Hepatocyte (in vitro differentiated cells): ENCODE data around the gene GOLM1. TPM values are rescaled to one million over a fixed set of nuclear protein-coding genes. Genes with fewer than 3 reads are reported as not detected.

Experiments
- DNase-seq: peaks from one replicate; pipeline ENCODE4 v3.0.0-alpha.2; 2016; ENCODE audit warnings: low spot score
- H2AFZ ChIP-seq: fragments of 200-600 bp; sonication (generic); 2 replicates; pipeline ENCODE4 v1.6.0; 2016; ENCODE audit warnings: antibody characterized with exemption, mild to moderate bottlenecking
- H3K27ac ChIP-seq: fragments of 200-600 bp; sonication (generic); 2 replicates; pipeline ENCODE4 v1.5.1; 2016; ENCODE audit warnings: mild to moderate bottlenecking
- H3K27me3 ChIP-seq: fragments of 200-600 bp; sonication (generic); 2 replicates; pipeline ENCODE4 v1.6.1; 2016
- H3K36me3 ChIP-seq: fragments of 200-600 bp; sonication (generic); replicated peaks from 2 replicates; pipeline ENCODE4 v1.5.1; 2016; ENCODE audit warnings: low read depth; ENCODE audit not compliant: insufficient read depth
- H3K4me1 ChIP-seq: fragments of 200-600 bp; sonication (generic); 2 replicates; pipeline ENCODE4 v1.5.1; 2016; ENCODE audit warnings: mild to moderate bottlenecking, moderate library complexity; ENCODE audit not compliant: insufficient read depth
- H3K4me2 ChIP-seq: fragments of 200-600 bp; sonication (generic); 2 replicates; pipeline ENCODE4 v1.6.0; 2016
- H3K4me3 ChIP-seq: fragments of 200-600 bp; sonication (generic); 2 replicates; pipeline ENCODE4 v1.5.1; 2016; ENCODE audit warnings: mild to moderate bottlenecking
- H3K79me2 ChIP-seq: fragments of 200-600 bp; sonication (generic); 2 replicates; pipeline ENCODE4 v1.6.0; 2017; ENCODE audit warnings: mild to moderate bottlenecking
- H3K9me2 ChIP-seq: fragments of 200-600 bp; sonication (generic); replicated peaks from 2 replicates; pipeline ENCODE4 v1.6.0; 2017; ENCODE audit warnings: mild to moderate bottlenecking; ENCODE audit not compliant: insufficient read depth
- H3K9me3 ChIP-seq: fragments of 200-600 bp; sonication (generic); 2 replicates; pipeline ENCODE4 v1.5.1; 2016; ENCODE audit warnings: low read depth, mild to moderate bottlenecking
- H4K20me1 ChIP-seq: fragments of 200-600 bp; sonication (generic); 2 replicates; pipeline ENCODE4 v1.6.0; 2016; ENCODE audit warnings: mild to moderate bottlenecking; ENCODE audit not compliant: insufficient read depth, poor library complexity, severe bottlenecking
- CTCF ChIP-seq: fragments of 200-600 bp; sonication (generic); IDR thresholded peaks from 2 replicates; pipeline ENCODE4 v1.5.1; 2016; ENCODE audit warnings: antibody characterized with exemption, mild to moderate bottlenecking; ENCODE audit not compliant: poor library complexity
- EZH2 ChIP-seq: fragments of 200-600 bp; sonication (generic); IDR thresholded peaks from 2 replicates; pipeline ENCODE4 v1.6.1; 2016; ENCODE audit warnings: antibody characterized with exemption, mild to moderate bottlenecking, borderline replicate concordance
- EZH2phosphoT487 ChIP-seq: fragments of 200-600 bp; sonication (generic); IDR thresholded peaks from one replicate; pipeline ENCODE4 v1.6.1; 2018; ENCODE audit warnings: antibody characterized with exemption, mild to moderate bottlenecking, low read depth, moderate library complexity; ENCODE audit not compliant: unreplicated experiment, severe bottlenecking
- WGBS: methylation state at CpG from one replicate; pipeline ENCODE4 v1.1.6; 2016; ENCODE audit warnings: low lambda C conversion rate; ENCODE audit errors: missing lambda C conversion rate; 5-methylcytosine and 5-hydroxymethylcytosine counted together
- polyA plus RNA-seq: library from polyadenylated mRNA; unstranded; fragments of >200 nt; fragmentation: Nextera tagmentation; extraction: Ambion mirVana; gene quantifications from 2 replicates; pipeline ENCODE4 v1.2.1, GENCODE V29; 2016
- total RNA-seq: library from RNA; depleted of rRNA; stranded (reverse); fragments of >200 nt; gene quantifications from 2 replicates; pipeline ENCODE4 v1.2.3, GENCODE V29; 2014

GOLM1 gene
- total and polyA plus RNA-seq, 2 experiments from 2014 or later = 140 to 164 TPM

- Histone ChIP-seq H3K9me2 (no peaks in the 10 kb centered on the region), H4K20me1 (peaks cover 2% of the 10 kb centered on the region), H3K27me3 (no peaks in the 10 kb centered on the region), H3K79me2 (peaks cover 58% of the 10 kb centered on the region), H2AFZ (no peak overlapping the region), H3K9me3 (no peaks in the 10 kb centered on the region), H3K27ac (no peak overlapping the region), H3K4me3 (no peak overlapping the region), H3K4me1 (no peaks in the 10 kb centered on the region), H3K36me3 (no peaks in the 10 kb centered on the region), H3K4me2 (no peak overlapping the region)
- no peak for DNase-seq
- 90% methylated on average over 9 of the region's 11 CpGs for WGBS
- no peak for TF ChIP-seq EZH2
- no peak for TF ChIP-seq CTCF
- TF ChIP-seq EZH2phosphoT487 = no peak
These were observed 37.2 kb downstream of the GOLM1 start for GRCh38 chr9:86061972-86062739.

GRCh38 chr9:86057491-86057890 is 41.9 kb downstream of the GOLM1 start:
- Histone ChIP-seq H3K79me2 (peaks cover 51% of the 10 kb centered on the region), H3K27ac (no peak overlapping the region), H3K27me3 (no peaks in the 10 kb centered on the region), H2AFZ (no peak overlapping the region), H3K4me1 (no peaks in the 10 kb centered on the region), H3K4me3 (no peak overlapping the region), H3K4me2 (no peak overlapping the region), H3K36me3 (no peaks in the 10 kb centered on the region), H4K20me1 (peaks cover 5% of the 10 kb centered on the region), H3K9me3 (no peaks in the 10 kb centered on the region), H3K9me2 (no peaks in the 10 kb centered on the region)
- DNase-seq = no peak
- WGBS = 92% methylated on average over 13 of the region's 13 CpGs
- no peak for TF ChIP-seq EZH2
- no peak for TF ChIP-seq CTCF
- no peak for TF ChIP-seq EZH2phosphoT487

GRCh38 chr9:86054695-86055094 is 44.7 kb downstream of the GOLM1 start:
- H3K27ac ChIP-seq = no peak overlapping the region
- DNase-seq = no peak
- no peaks in the 10 kb centered on the region for H3K9me2 ChIP-seq
- H2AFZ ChIP-seq = no peak overlapping the region
- H3K27me3 ChIP-seq = no peaks in the 10 kb centered on the region
- WGBS = 81% methylated on average over 3 of the region's 3 CpGs
- no peak overlapping the region for H3K4me3 ChIP-seq
- H3K4me2 ChIP-seq = no peak overlapping the region
- H4K20me1 ChIP-seq = peaks cover 5% of the 10 kb centered on the region
- no peaks in the 10 kb centered on the region for H3K36me3 ChIP-seq
- TF ChIP-seq EZH2 (no peak), EZH2phosphoT487 (no peak), CTCF (no peak)
- no peaks in the 10 kb centered on the region for H3K9me3 ChIP-seq
- H3K4me1 ChIP-seq = no peaks in the 10 kb centered on the region
- H3K79me2 ChIP-seq = peaks cover 41% of the 10 kb centered on the region
